SK-N-SH (cell line): ENCODE results near the gene PRR36. TPM values are rescaled to one million over a fixed set of nuclear protein-coding genes. Genes with fewer than 3 reads are reported as not detected.

Experiments used
- CTCF ChIA-PET: fragments of 300-600, 350-600 bp; formaldehyde crosslinking; extraction: SDS; loops from one replicate; lab custom pipeline; 2021; lab: Yijun Ruan, JAX
- POLR2A ChIA-PET: fragments of 350-600 bp; sonication (Branson Sonifier 250); formaldehyde crosslinking; extraction: SDS; loops from one replicate; lab custom pipeline; 2020; ENCODE audit warnings: antibody characterized with exemption, inconsistent platforms; lab: Yijun Ruan, JAX
- DNase-seq: peaks from one replicate; pipeline ENCODE4 v3.0.0; 2012
- H2AFZ ChIP-seq: fragments of 200-600 bp; sonication (generic); 2 replicates; pipeline ENCODE4 v1.8.1; 2016; ENCODE audit warnings: antibody characterized with exemption, mild to moderate bottlenecking, low read depth
- H3F3A ChIP-seq: fragments of 200-600 bp; sonication (generic); replicated peaks from 2 replicates; pipeline ENCODE3; 2016; ENCODE audit warnings: antibody characterized with exemption, mild to moderate bottlenecking; ENCODE audit not compliant: insufficient read depth
- H3K27ac ChIP-seq, 2 experiments: fragments of 200-500 bp in 1 of 2; fragments of 200-600 bp in 1 of 2; sonication (Bioruptor generic) in 1 of 2; sonication (generic), shearing (Covaris generic) in 1 of 2; 2 replicates each; pipeline versions ENCODE4 v1.5.1 to v1.6.1; 2014 to 2016; ENCODE audit warnings: low read depth in 2 of 2, inconsistent platforms in 1 of 2, low read length in 1 of 2, mild to moderate bottlenecking in 1 of 2, mixed read lengths in 1 of 2
- H3K27me3 ChIP-seq: fragments of 200-600 bp; sonication (generic), shearing (Covaris generic); 2 replicates; pipeline ENCODE4 v1.6.1; 2016; ENCODE audit warnings: mixed run types; ENCODE audit not compliant: insufficient read depth
- H3K36me3 ChIP-seq, 2 experiments: fragments of 200-500 bp in 1 of 2; fragments of 200-600 bp in 1 of 2; sonication (Bioruptor generic) in 1 of 2; sonication (generic) in 1 of 2; replicated peaks in 1 of 2; 2 replicates each; pipeline versions ENCODE3 to v1.5.1; 2014 to 2016; ENCODE audit warnings: low read length in 1 of 2, mild to moderate bottlenecking in 1 of 2; ENCODE audit not compliant: insufficient read depth in 2 of 2, control insufficient read depth in 1 of 2
- H3K4me1 ChIP-seq, 2 experiments: fragments of 200-500 bp in 1 of 2; fragments of 200-600 bp in 1 of 2; sonication (Bioruptor generic) in 1 of 2; sonication (generic), shearing (Covaris generic) in 1 of 2; 2 replicates each; pipeline versions ENCODE4 v1.5.1 to v1.6.1; 2014 to 2016; ENCODE audit warnings: low read depth in 1 of 2, low read length in 1 of 2, mixed run types in 1 of 2; ENCODE audit not compliant: insufficient read depth in 2 of 2, control insufficient read depth in 1 of 2
- H3K4me2 ChIP-seq: fragments of 200-600 bp; sonication (generic), shearing (Covaris generic); 2 replicates; pipeline ENCODE4 v1.6.1; 2017; ENCODE audit warnings: mixed run types
- H3K4me3 ChIP-seq, 2 experiments: fragments of 200-500 bp in 1 of 2; fragments of 200-600 bp in 1 of 2; sonication (Bioruptor generic) in 1 of 2; sonication (generic), shearing (Covaris generic) in 1 of 2; 2 replicates each; pipeline versions ENCODE4 v1.5.1 to v1.8.1; 2014 to 2016; ENCODE audit warnings: low read depth in 2 of 2, inconsistent platforms in 1 of 2, low read length in 1 of 2, mild to moderate bottlenecking in 1 of 2, mixed read lengths in 1 of 2, moderate library complexity in 1 of 2
- H3K79me2 ChIP-seq: fragments of 200-600 bp; sonication (generic); 2 replicates; pipeline ENCODE4 v1.8.1; 2017; ENCODE audit warnings: mild to moderate bottlenecking; ENCODE audit not compliant: insufficient read depth
- H3K9ac ChIP-seq: fragments of 200-600 bp; sonication (generic); 2 replicates; pipeline ENCODE4 v1.6.1; 2017; ENCODE audit warnings: mixed run types
- H3K9me2 ChIP-seq: fragments of 200-600 bp; sonication (generic); 2 replicates; pipeline ENCODE4 v1.6.1; 2017; ENCODE audit warnings: mixed run types
- H3K9me3 ChIP-seq: fragments of 200-600 bp; sonication (generic); 2 replicates; pipeline ENCODE4 v1.6.1; 2017; ENCODE audit warnings: mixed run types, mild to moderate bottlenecking, moderate library complexity
- H4K20me1 ChIP-seq: fragments of 200-600 bp; sonication (generic); 2 replicates; pipeline ENCODE4 v1.6.1; 2017; ENCODE audit warnings: mild to moderate bottlenecking, mixed run types; ENCODE audit not compliant: insufficient read depth
- CTCF ChIP-seq: fragments of 200-600 bp; sonication (generic); IDR thresholded peaks from 2 replicates; pipeline ENCODE4 v1.6.1; 2017; ENCODE audit warnings: antibody characterized with exemption, mild to moderate bottlenecking, moderate library complexity
- ELF1 ChIP-seq: IDR thresholded peaks from 2 replicates; pipeline ENCODE4 v1.4.0; 2012
- GABPA ChIP-seq: IDR thresholded peaks from 2 replicates; pipeline ENCODE4 v1.4.0; 2012; ENCODE audit warnings: low read depth, mild to moderate bottlenecking
- JUND ChIP-seq: IDR thresholded peaks from 2 replicates; pipeline ENCODE4 v1.4.0; 2012
- MXI1 ChIP-seq: IDR thresholded peaks from 2 replicates; pipeline ENCODE4 v1.6.1; 2012; ENCODE audit warnings: mild to moderate bottlenecking, low read depth, low read length, improper control_type of control experiment
- RCOR1 ChIP-seq: fragments of 150-350 bp; IDR thresholded peaks from 2 replicates; pipeline ENCODE4 v1.6.1; 2017; ENCODE audit warnings: antibody characterized with exemption, low read length
- RXRA ChIP-seq: IDR thresholded peaks from 2 replicates; pipeline ENCODE4 v1.4.0; 2012; ENCODE audit warnings: low read depth, mild to moderate bottlenecking, borderline replicate concordance
- TEAD4 ChIP-seq: IDR thresholded peaks from 2 replicates; pipeline ENCODE4 v1.4.0; 2012; ENCODE audit warnings: mild to moderate bottlenecking, borderline replicate concordance; ENCODE audit not compliant: insufficient read depth
- USF2 ChIP-seq: fragments of 150-350 bp; IDR thresholded peaks from 2 replicates; pipeline ENCODE4 v1.6.1; 2017; ENCODE audit warnings: antibody characterized with exemption, low read length, low read depth, borderline replicate concordance
- WGBS: methylation state at CpG from one replicate; pipeline ENCODE4 v1.1.6; 2017; ENCODE audit warnings: low lambda C conversion rate; 5-methylcytosine and 5-hydroxymethylcytosine counted together
- polyA plus RNA-seq, 3 experiments: library from polyadenylated mRNA; depleted of rRNA; stranded (reverse); fragments of >200 nt; gene quantifications; 2 replicates each; pipeline ENCODE4 v1.2.3, GENCODE V29; 2012
- TF ChIP-seq, protein P1 (sequence below): IDR thresholded peaks from 2 replicates; pipeline ENCODE4 v1.4.0; 2012; ENCODE audit warnings: low read depth

Gene PRR36
- polyA plus RNA-seq, 1 of the 3 experiments (the other 2 are of a cell fraction): 0.18 TPM

DNA sequence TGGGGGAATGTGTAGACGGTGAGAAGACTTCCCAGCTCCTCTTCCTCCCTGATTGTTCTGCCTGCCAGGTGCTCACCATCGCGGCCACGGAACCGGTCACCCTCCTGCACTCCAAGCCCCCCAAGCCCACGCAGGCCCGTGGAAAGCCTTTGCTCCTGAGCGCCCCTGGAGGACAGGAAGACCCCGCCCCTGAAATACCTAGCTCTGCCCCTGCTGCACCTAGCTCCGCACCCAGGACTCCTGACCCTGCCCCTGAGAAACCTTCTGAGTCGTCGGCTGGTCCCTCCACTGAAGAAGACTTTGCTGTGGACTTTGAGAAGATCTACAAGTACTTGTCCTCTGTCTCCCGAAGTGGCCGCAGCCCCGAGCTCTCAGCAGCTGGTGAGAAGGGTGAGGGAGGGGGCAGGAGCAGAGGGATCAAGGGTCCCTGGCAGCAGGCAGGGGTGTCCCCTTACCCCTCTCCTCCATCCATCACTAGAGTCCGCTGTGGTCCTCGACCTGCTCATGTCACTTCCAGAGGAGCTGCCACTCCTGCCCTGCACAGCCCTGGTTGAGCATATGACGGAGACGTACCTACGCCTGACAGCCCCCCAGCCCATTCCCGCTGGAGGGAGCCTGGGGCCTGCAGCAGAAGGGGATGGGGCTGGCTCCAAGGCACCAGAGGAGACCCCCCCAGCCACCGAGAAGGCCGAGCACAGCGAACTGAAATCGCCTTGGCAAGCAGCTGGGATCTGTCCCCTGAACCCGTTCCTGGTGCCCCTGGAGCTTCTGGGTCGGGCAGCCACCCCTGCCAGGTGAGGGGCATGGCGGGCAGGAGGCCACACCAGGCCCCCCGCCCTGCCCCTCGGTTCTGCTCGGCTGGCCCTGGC lies 48.0 kb upstream of the PRR36 start:
- no peaks in the 10 kb centered on the region for H3K27me3 ChIP-seq
- peaks cover 0 to 23% of the 10 kb centered on the region in 2 experiments for H3K36me3 ChIP-seq
- WGBS: 93% methylated on average over 10 of the region's 31 CpGs
- POLR2A ChIA-PET: interaction anchor here (1.7 kb wide), 1 partner anchor 21 kb away, joined by 7 read pairs; the partner anchor contains the start of gene TIMM44
- no peak overlapping the region for H3K9ac ChIP-seq
- peak overlapping the region in 1 of 2 experiments; percentile 82; a peak in 2 of 4 replicates for H3K27ac ChIP-seq
- H4K20me1 ChIP-seq: peaks cover 33% of the 10 kb centered on the region
- no peaks in the 10 kb centered on the region for H3K9me2 ChIP-seq
- H3F3A ChIP-seq: peaks cover 4% of the 10 kb centered on the region
- no peak overlapping the region for H2AFZ ChIP-seq
- DNase-seq: no peak
- TF ChIP-seq JUND (no peak), CTCF (0 out of 2 replicates have a peak, but pooled peaks have one; percentile 6), RCOR1 (no peak), MXI1 (no peak), TEAD4 (no peak), RXRA (no peak)
- TF ChIP-seq, protein P1, sequence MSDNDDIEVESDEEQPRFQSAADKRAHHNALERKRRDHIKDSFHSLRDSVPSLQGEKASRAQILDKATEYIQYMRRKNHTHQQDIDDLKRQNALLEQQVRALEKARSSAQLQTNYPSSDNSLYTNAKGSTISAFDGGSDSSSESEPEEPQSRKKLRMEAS: no peak
- H3K79me2 ChIP-seq: peaks cover 24% of the 10 kb centered on the region; the same call in 1 of the 2 replicates
- H3K4me2 ChIP-seq: peak overlapping the region; percentile 91
- H3K4me3 ChIP-seq: 0 out of 4 replicates have a peak overlapping the region, but pooled peaks of 1 of the 2 experiments have one; percentile 50
- H3K9me3 ChIP-seq: no peaks in the 10 kb centered on the region
- CTCF ChIA-PET: interaction anchor here (1.2 to 3.4 kb wide), 5 partner anchors 18 to 69 kb away, joined by 3 to 18 read pairs (median 4); partner anchors contain the start of gene TIMM44
- peaks cover 17 to 47% of the 10 kb centered on the region in 2 experiments; a peak in 3 of 4 replicates for H3K4me1 ChIP-seq

- 60% methylated on average over 14 of the region's 17 CpGs for WGBS
- Histone ChIP-seq H3K9me2 (no peaks in the 10 kb centered on the region), H3K4me2 (peak overlapping the region; percentile 91), H3K79me2 (peaks cover 24% of the 10 kb centered on the region; the same call in 1 of the 2 replicates), H3K27me3 (no peaks in the 10 kb centered on the region), H3K36me3 (peaks cover 0 to 20% of the 10 kb centered on the region in 2 experiments), H2AFZ (no peak overlapping the region), H3K9ac (peak overlapping the region; percentile 61), H4K20me1 (peaks cover 33% of the 10 kb centered on the region), H3F3A (peaks cover 4% of the 10 kb centered on the region), H3K27ac (peak overlapping the region; percentile 77 to 82), H3K4me1 (peaks cover 12 to 39% of the 10 kb centered on the region in 2 experiments; a peak in 3 of 4 replicates), H3K9me3 (no peaks in the 10 kb centered on the region), H3K4me3 (peak overlapping the region; percentile 50 to 76)
- no peak for DNase-seq
- TF ChIP-seq ELF1 (no peak), GABPA (peak; percentile 22; the same call in 1 of the 2 replicates), MXI1 (no peak), USF2 (no peak)
- POLR2A ChIA-PET: interaction anchor here (1.4 to 2.4 kb wide), 4 partner anchors 22 to 59 kb away, joined by 5 to 8 read pairs (median 8); partner anchors contain the start of genes PRR36 and TIMM44
- CTCF ChIA-PET: interaction anchor here (1.1 to 4.9 kb wide), 6 partner anchors 8 to 69 kb away, joined by 3 to 36 read pairs (median 5); partner anchors contain the start of gene TIMM44
These were observed 47.2 kb upstream of the PRR36 start for GRCh38 chr19:7921302-7921966.
